CD4-positive, CD25-positive, alpha-beta regulatory T cell (primary cell): ENCODE results near the gene CSPG4. TPM values are rescaled to one million over a fixed set of nuclear protein-coding genes. Genes with fewer than 3 reads are reported as not detected.
A peak's percentile ranks its signal among the peaks of the same experiment; 100 is the strongest.
"Not testable (repeated sequence)": the region's sequence is repeated elsewhere in the genome, so short reads cannot be mapped to it uniquely, and the experiment has no call there.

Experiments used
- ATAC-seq, 2 donors: fragments of 150-1000 bp; cut with Tn5 transposase; one replicate each; pipeline ENCODE4 v1.10.0; 2021; ENCODE audit warnings: low read depth in 2 of 2, moderate number of reproducible peaks in 2 of 2, moderate library complexity in 1 of 2
- DNase-seq, 3 donors: peaks; one replicate each; pipeline versions ENCODE4 v3.0.0 to v3.0.0-alpha.2; 2012 to 2022; ENCODE audit warnings: mixed read lengths in 1 of 3
- H3K27ac ChIP-seq: one replicate; pipeline ENCODE4 v1.7.0; 2013; ENCODE audit warnings: mild to moderate bottlenecking, low read length; ENCODE audit not compliant: insufficient read depth, poor library complexity, severe bottlenecking
- H3K27me3 ChIP-seq: one replicate; pipeline ENCODE4 v1.7.0; 2013; ENCODE audit warnings: low read length; ENCODE audit not compliant: control insufficient read depth, insufficient read depth
- H3K36me3 ChIP-seq: one replicate; pipeline ENCODE4 v1.7.0; 2013; ENCODE audit warnings: mild to moderate bottlenecking, low read length, moderate library complexity; ENCODE audit not compliant: control insufficient read depth, insufficient read depth
- H3K4me1 ChIP-seq: 2 replicates; pipeline ENCODE4 v1.7.0; 2013; ENCODE audit warnings: mild to moderate bottlenecking, low read length; ENCODE audit not compliant: insufficient read depth, control insufficient read depth, poor library complexity, severe bottlenecking
- H3K4me3 ChIP-seq: one replicate; pipeline ENCODE4 v1.7.0; 2013; ENCODE audit warnings: low read depth, mild to moderate bottlenecking, low read length, moderate library complexity
- H3K9me3 ChIP-seq, 2 experiments: 1 replicate in 1 of 2; 2 replicates in 1 of 2; pipeline ENCODE4 v1.7.0; 2013; ENCODE audit warnings: low read length in 2 of 2, mild to moderate bottlenecking in 1 of 2, moderate library complexity in 1 of 2; ENCODE audit not compliant: control insufficient read depth in 2 of 2
- H3K27ac Mint-ChIP-seq, 3 donors: one replicate each; pipeline ENCODE4 v1.8.0; 2020 to 2022; ENCODE audit warnings: mild to moderate bottlenecking in 3 of 3, mixed read lengths in 3 of 3, moderate library complexity in 2 of 3
- H3K27me3 Mint-ChIP-seq: one replicate; pipeline ENCODE4 v1.8.0; 2022; ENCODE audit warnings: mild to moderate bottlenecking, mixed read lengths
- H3K36me3 Mint-ChIP-seq: one replicate; pipeline ENCODE4 v1.8.0; 2020; ENCODE audit warnings: mixed read lengths
- H3K4me1 Mint-ChIP-seq, 4 donors: one replicate each; pipeline ENCODE4 v1.8.0; 2020 to 2022; ENCODE audit warnings: mixed read lengths in 4 of 4, mild to moderate bottlenecking in 1 of 4
- H3K4me3 Mint-ChIP-seq, 4 donors: one replicate each; pipeline ENCODE4 v1.8.0; 2020 to 2022; ENCODE audit warnings: mild to moderate bottlenecking in 4 of 4, mixed read lengths in 4 of 4, moderate library complexity in 3 of 4
- H3K9me3 Mint-ChIP-seq, 7 donors: one replicate each; pipeline ENCODE4 v1.8.0; 2020 to 2022; ENCODE audit warnings: mixed read lengths in 7 of 7, mild to moderate bottlenecking in 3 of 7, moderate library complexity in 2 of 7
- polyA plus RNA-seq, 4 donors: library from polyadenylated mRNA; unstranded; fragments of 300-500 nt; fragmentation: Illumina TruSeq; gene quantifications; one replicate each; pipeline ENCODE4 v1.2.3, GENCODE V29; 2021
- total RNA-seq: library from RNA; stranded (reverse); gene quantifications from one replicate; pipeline ENCODE4 v1.2.3, GENCODE V29; 2022

Gene CSPG4
- total and polyA plus RNA-seq, 5 donors from 2014 or later, result not detected

DNA sequence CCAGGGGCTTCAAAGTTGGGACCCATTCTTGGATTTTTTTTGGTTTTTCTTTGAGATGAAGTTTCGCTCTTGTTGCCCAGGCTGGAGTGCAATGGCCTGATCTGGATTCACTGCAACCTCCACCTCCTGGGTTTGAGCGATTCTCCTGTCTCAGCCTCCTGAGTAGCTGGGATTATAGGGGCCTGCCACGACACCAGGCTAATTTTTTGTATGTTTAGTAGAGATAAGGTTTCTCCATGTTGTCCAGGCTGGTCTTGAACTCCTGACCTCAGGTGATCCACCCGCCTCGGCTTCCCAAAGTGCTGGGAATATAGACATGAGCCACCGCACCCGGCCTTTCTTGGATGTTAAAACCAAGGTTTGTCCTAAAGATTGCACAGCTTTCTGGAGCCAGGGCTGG is 78.7 kb downstream of the CSPG4 start:
- not testable (repeated sequence) for H3K36me3 ChIP-seq, H3K27ac ChIP-seq, DNase-seq, ATAC-seq, H3K27me3 Mint-ChIP-seq, H3K27me3 ChIP-seq, H3K27ac Mint-ChIP-seq, H3K4me3 Mint-ChIP-seq, H3K9me3 ChIP-seq, H3K36me3 Mint-ChIP-seq, H3K4me3 ChIP-seq, H3K9me3 Mint-ChIP-seq
- H3K4me1 ChIP-seq, result peaks cover 23% of the 10 kb centered on the region
- peaks cover 0 to 30% (median 19%) of the 10 kb centered on the region in 4 donors for H3K4me1 Mint-ChIP-seq

DNA sequence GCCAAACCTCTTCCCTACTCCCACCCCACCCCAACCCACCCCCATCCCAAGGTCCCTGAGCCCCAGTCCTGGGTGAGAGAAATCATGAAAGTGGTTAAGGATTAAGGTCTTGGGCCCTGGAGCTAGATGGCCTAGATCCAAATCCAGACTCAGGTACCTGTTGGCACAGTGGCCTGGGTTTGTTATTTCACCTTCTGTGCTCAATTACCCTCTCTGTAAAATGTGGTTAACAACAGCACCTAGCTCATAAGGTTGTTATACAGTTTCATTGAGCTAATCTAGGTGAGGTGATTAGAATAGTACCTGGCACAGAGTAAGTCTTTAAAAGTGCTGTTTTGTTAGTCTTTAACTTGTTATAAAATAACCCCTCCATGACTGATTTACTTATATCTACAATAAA is 80.7 kb downstream of the CSPG4 start:
- Mint-ChIP-seq H3K4me1 (peaks cover 0 to 10% (median 2%) of the 10 kb centered on the region in 4 donors), H3K36me3 (peaks cover 2% of the 10 kb centered on the region), H3K27ac (no peak overlapping the region), H3K27me3 (no peaks in the 10 kb centered on the region), H3K4me3 (no peak overlapping the region), H3K9me3 (no peaks in the 10 kb centered on the region)
- Histone ChIP-seq H3K4me3 (no peak overlapping the region), H3K9me3 (no peaks in the 10 kb centered on the region), H3K36me3 (no peaks in the 10 kb centered on the region), H3K27ac (no peak overlapping the region), H3K27me3 (no peaks in the 10 kb centered on the region), H3K4me1 (peaks cover 3% of the 10 kb centered on the region)
- DNase-seq (no peak), ATAC-seq (no peak)

DNA sequence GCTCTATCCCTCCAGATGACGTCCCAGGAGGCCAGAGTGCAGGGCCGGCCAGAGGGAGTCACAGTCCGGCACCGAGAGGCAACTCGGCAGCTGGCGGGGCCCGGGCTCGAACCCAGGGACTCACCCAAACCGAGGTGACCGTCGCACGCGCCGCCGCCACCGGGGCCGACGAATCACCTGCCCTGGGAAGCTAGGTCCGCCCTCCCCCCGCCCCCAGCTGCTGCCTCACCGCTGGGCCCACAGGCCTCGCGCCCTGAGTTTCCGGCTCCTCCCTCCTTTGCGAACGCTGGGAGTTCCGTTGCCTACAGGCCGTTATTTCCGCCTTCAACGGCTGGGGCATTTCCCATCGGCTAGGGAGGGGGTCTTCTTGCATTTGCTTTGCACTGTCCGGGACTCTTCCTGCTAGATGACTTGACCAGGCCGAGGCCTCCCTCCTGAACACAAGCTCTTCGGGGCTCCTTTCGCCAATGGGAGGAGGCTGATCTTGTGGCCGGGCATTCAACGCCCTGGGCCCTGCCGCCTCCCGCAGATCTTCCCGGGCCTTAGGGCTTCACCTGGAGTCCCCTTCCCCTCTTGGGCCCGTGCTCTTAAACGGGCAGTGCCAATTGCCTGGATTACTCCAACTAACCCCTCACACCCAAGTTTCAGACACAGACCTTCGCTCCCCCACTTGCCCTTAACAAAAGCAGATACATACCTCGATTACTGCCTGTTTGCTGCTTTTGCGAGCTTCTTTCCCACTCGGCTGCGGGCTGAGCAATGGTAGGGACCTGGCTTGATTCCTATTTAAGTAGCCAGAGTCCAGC is 86.9 kb downstream of the CSPG4 start, which contains the start of gene SNUPN:
Gene SNUPN (minus strand): TSS at position 184 of the 806 bp plus-strand sequence. CDS start 4,674 bp downstream, outside the sequence.
- no peaks in the 10 kb centered on the region for H3K27me3 ChIP-seq
- no peaks in the 10 kb centered on the region for H3K9me3 ChIP-seq
- peak within 1 kb of the TSS; percentile 80 for H3K4me3 ChIP-seq
- peaks cover 16% of the 10 kb centered on the region for H3K4me1 ChIP-seq
- H3K27ac Mint-ChIP-seq, result peak within 1 kb of the TSS; percentile 97 to 100 (median 99)
- peaks cover 7 to 36% (median 26%) of the 10 kb centered on the region in 4 donors for H3K4me1 Mint-ChIP-seq
- DNase-seq (peak; percentile 87 to 98 (median 89)), ATAC-seq (peak; percentile 94 to 95)
- no peaks in the 10 kb centered on the region for H3K36me3 ChIP-seq
- no peaks in the 10 kb centered on the region for H3K27me3 Mint-ChIP-seq
- peaks cover 3% of the 10 kb centered on the region for H3K36me3 Mint-ChIP-seq
- H3K4me3 Mint-ChIP-seq, result peak within 1 kb of the TSS; percentile 95 to 99 (median 96)
- H3K9me3 Mint-ChIP-seq, result no peaks in the 10 kb centered on the region
- peak within 1 kb of the TSS; percentile 97 for H3K27ac ChIP-seq

Other genes starting within 250 kb of the CSPG4 start
- gene PTPN9, start 133.5 kb downstream of the CSPG4 start, total RNA-seq, result 24.7 TPM
- gene PTPN9, start 133.5 kb downstream of the CSPG4 start, polyA plus RNA-seq, result 10 to 100 TPM; 18.3 to 29.8 (median 23.3) TPM
- gene SNUPN, start 87.1 kb downstream of the CSPG4 start, total RNA-seq, result 13.8 TPM
- gene SNUPN, start 87.1 kb downstream of the CSPG4 start, polyA plus RNA-seq, result 10 to 100 TPM; 26.4 to 36.9 (median 31.1) TPM
- 40.5 TPM for gene IMP3, start 72.6 kb downstream of the CSPG4 start, total RNA-seq
- 100 to 1,000 TPM; 216 to 303 (median 283) TPM for gene IMP3, start 72.6 kb downstream of the CSPG4 start, polyA plus RNA-seq
- gene SNX33, start 64.9 kb downstream of the CSPG4 start, total RNA-seq, result 2.1 TPM
- 1 to 10 TPM in 1 of 4 donors, under 1 TPM in 3; 0.03 to 1.0 (median 0.53) TPM for gene SNX33, start 64.9 kb downstream of the CSPG4 start, polyA plus RNA-seq
- 29.5 TPM for gene UBE2Q2, start 130.6 kb upstream of the CSPG4 start, total RNA-seq
- 10 to 100 TPM; 27.8 to 32.5 (median 29.7) TPM for gene UBE2Q2, start 130.6 kb upstream of the CSPG4 start, polyA plus RNA-seq
- gene FBXO22, start 191.0 kb upstream of the CSPG4 start, total RNA-seq, result 11.3 TPM
- 10 to 100 TPM; 19.5 to 27.3 (median 20.5) TPM for gene FBXO22, start 191.0 kb upstream of the CSPG4 start, polyA plus RNA-seq